GM12874 (cell line): ENCODE measurements around the gene TALDO1.

ENCODE experiments used
- CTCF ChIP-seq: IDR thresholded peaks from 2 replicates; pipeline ENCODE4 v1.5.1; 2011; ENCODE audit warnings: low read depth, mild to moderate bottlenecking, control low read depth, low read length, moderate library complexity; ENCODE audit not compliant: insufficient read depth

Gene TALDO1

GRCh38 chr11:724778-725386 lies 22.4 kb upstream of the TALDO1 start:
- no peak for TF ChIP-seq CTCF

- no peak for TF ChIP-seq CTCF
These were observed 21.6 kb upstream of the TALDO1 start for GRCh38 chr11:725624-726202.

GRCh38 chr11:726278-727220 lies 20.7 kb upstream of the TALDO1 start:
- no peak for TF ChIP-seq CTCF

GRCh38 chr11:727281-727701 lies 20.0 kb upstream of the TALDO1 start:
- TF ChIP-seq CTCF = no peak

GRCh38 chr11:727859-728748 lies 19.2 kb upstream of the TALDO1 start:
- peak; percentile 99 for TF ChIP-seq CTCF

- no peak for TF ChIP-seq CTCF
These were observed 18.3 kb upstream of the TALDO1 start for GRCh38 chr11:728901-729491.
